Measurements from ENCODE around the gene MCOLN3.
"Not testable (repeated sequence)": the region's sequence is repeated elsewhere in the genome, so short reads cannot be mapped to it uniquely, and the experiment has no call there.

Gene MCOLN3

DNA sequence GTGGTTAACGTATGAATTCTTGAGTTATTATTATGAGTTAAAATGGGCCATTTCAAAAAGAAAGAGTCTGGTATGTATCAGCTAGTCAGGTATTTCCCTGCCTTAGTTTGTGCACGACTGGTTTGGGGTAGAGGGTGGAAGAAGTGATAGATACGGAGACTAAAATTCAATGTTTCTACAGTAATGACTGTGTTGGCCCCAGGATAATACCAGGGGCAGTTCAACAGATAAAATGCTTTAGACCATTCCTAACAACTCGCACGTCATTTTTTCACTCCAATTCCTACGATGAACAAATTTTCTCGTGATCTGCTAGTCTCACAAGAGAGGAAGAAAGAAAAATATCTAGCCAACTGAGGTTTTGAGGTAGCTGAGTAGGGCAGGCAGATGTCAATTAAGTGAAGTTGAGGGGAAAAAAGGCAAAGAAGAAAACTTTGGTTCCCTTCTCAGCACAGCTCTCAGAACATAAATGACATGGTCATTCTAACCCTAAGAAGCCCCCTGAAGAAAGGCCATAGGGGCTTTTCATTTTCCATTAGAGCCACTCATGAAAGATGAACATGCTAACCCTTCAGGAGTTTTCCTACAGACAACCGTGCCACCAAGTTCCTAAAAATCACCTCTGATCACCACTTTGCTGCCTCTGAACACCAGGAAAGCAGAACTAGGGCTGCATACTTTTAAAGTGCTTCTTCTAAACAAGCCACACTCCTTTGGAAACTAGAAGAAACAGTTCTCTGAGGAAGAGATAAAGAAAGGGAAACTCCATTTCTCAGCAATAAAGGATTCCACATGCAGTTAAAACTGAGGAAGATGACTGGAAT, 57.0 kb downstream of the MCOLN3 start:
- no peak for DNase-seq (ENCODE audit: low spot score)

DNA sequence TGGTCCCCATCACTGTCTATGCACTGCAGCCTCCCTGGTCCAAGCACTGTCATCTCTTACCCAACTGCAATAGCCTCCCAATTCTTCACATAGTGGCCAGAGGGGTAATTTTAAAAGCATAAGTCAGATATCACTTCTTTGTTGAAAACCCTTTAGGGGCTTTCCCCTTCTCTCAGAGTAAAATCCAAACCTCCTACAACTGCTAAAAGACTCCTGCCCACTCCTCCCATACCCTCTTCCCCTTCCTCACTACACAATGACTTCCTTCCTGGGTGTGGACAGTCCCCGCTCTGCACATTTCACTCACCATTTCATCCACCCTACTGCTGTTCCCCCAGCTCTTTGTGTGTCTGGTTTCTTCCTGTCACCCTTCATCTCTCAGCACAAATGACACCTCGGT, 59.7 kb downstream of the MCOLN3 start:
- DNase-seq (ENCODE audit: low spot score): no peak

DNA sequence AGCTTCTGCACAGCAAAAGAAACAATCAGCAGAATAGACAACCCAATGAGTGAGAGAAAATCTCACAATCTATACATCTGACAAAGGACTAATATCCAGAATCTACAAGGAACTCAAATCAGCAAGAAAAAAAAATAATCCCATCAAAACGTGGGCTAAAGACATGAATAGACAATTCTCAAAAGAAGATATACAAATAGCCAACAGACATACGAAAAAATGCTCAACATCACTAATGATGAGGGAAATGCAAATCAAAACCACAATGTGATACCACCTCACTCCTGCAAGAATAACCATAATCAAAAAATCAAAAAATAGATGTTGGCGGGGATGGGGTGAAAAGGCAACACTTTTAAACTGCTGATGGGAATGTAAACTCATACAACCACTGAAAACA, 61.7 kb downstream of the MCOLN3 start:
- DNase-seq (ENCODE audit: low spot score): not testable (repeated sequence)

DNA sequence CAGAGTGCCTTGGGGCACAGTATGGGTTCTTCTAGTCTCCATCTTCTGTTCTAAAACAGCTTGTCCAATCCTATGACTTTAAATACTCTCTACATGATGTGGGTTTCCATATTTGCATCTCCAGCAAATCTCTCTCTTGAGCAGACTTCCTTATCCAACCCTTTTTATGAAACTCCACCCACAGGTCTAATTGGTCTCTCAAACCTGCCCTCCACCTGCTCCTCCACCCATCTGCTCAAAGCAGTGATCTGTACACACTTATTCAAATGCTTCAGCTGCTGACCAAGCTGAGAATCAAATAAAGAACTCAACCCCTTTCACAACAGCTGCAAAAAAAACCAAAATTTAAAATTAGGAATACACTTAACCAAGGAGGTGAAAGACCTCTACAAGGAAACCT, 62.9 kb downstream of the MCOLN3 start:
- no peak for DNase-seq (ENCODE audit: low spot score)

DNA sequence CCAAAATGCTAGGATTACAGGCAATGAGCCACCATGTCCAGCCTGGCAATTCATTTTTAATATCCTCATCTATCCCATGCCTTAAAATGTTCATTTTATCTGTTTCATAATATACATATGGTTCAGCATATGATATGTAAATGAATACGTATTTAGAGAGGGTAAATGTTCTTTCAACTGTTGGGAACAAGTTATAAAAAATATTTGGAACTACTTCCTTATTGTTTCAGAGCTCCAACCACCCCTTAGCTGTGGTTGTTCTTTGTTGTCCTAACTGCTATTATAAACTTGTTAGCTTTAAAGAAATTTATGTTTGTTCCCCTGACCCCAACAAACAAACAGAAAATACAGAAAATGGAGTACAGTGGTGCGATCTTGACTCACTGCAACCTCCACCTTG, 65.9 kb downstream of the MCOLN3 start:
- no peak for DNase-seq (ENCODE audit: low spot score)

DNA sequence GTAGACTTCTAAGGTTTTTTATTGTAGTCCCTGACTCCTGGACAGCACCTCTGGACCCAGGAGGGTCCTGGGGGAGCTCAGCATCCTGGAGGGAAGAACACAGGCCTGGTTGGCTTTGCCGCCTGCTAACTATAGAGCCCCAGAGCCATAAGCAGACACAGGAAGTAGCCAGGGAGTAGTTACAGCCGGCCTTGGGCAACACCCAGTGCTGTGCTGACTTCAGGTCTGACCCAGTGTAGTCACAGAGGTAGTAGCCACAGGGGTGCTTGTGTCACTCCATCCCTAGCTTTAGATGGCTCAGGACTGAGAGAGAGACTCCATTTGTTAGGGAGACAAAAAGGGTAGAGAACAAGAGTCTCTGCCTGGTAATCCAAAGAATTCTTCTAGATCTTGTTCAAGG, 73.3 kb downstream of the MCOLN3 start:
- no peak for DNase-seq (ENCODE audit: low spot score)

DNA sequence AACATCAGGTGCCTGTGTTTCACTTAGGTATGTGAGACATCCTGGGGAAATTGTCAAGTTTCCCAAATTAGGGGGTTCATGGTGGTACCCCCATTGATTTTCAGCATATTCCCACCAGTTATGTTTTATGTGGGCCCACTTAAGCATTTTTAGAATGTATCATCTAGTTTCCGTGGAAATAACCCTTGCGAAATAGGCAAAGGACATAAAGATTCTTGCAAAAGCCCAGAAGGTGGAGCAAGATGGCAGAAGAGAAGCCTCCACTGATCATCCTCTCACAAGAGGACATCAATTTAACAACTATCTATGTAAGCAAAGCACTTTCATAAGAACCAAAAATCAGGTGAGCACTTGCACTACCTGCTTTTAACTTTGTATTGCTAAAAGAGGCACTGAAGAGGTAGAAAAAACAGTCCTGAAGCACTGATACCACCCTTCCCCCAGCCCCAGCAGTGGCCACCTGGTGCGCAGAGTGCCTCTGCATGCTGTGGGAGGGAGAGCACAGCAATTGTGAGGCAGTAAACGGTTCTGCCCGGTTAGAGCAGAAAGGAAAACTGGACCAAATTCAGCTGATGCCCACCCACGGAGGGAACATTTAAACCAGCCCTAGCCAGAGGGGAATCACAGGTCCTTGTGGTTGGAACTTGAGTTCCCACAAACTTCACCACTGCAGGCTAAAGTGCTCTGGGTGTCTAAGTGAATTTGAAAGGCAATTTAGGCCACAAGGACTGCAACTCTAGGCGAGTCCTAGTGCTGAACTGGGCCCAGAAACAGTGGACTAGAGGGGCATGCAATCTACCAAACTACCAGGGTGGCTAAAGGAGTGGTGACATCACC, 74.6 kb downstream of the MCOLN3 start:
- no peak for DNase-seq (ENCODE audit: low spot score)

DNA sequence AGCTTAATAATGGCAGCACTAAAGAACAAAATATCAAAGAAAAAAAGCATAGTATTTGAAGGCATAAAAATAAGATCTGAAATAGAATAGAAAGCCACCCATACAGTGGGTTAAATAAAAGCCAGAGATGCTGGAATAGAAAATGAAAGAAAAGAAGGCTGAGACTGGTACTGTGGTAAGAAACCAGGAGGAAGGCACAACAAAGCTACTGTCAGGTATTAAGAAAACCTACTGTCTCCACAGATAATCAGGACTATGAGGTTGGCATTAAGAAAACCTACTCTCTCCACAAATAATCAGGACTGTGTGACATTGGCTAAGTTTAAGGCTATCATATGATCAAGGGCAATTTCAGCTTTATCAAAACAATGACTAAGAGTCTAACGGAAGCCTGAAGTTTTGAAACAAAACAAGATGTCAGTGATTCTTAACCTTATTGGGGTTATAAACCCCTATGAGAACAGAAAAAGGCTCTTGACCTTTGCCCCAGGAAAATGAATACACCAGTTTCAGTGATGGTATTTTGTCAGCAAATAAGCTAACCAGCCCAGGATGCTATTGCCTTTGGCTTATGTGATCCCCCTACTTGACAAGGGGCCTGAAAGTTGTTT, 75.8 kb downstream of the MCOLN3 start:
- no peak for DNase-seq (ENCODE audit: low spot score)

DNA sequence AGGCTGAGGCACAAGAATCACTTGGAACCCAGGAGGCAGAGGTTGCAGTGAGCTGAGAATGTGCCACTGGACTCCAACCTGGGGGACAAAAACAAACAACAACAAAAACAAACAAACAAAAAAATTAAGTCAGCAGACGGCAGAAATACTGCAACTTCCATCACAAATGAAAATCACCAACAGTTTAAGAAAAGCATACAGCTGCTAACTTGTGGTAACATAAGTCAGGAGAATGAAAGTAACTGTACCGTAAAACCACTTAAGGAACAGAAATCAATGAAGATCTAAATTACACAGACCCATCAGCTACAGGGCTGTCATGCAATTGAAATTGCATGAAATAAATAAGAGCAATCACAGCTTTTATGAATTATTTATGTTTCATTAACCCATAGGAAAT, 76.3 kb downstream of the MCOLN3 start:
- DNase-seq (ENCODE audit: low spot score): no peak

DNA sequence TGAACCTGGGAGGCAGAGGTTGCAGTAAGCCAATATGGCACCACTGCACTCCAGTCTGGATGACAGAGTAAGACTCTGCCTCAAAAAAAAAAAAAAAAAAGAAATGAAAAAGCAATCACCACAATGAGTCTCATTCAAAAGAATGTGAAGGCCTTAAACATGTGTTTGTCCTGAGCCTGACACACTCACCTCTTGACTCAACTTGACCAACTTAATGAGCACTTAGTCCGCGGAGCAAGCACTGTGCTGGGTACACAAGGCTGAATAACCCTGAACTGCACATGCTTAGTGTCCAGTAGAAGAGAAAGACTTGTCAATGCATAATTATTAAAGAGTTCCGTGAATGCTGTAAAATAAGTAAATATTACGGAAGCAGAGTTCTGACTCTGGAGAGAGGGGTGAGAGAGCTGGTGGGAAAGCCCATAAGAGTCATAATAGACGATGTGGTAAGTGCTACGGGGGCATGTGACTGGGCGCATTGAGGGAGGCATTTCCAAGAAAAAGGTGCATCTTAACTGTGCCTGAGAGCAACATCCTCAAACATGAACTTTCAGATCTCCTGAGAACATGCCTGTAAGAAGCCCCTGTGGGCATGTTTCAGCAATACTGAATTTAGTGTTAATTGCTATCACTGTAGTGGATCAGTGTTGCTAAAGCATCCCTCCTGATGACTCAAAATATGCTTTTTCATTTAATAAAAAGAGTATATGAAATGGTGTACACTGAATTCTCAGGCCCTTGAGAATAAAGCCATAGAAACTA, 78.6 kb downstream of the MCOLN3 start:
- no peak for DNase-seq (ENCODE audit: low spot score)

DNA sequence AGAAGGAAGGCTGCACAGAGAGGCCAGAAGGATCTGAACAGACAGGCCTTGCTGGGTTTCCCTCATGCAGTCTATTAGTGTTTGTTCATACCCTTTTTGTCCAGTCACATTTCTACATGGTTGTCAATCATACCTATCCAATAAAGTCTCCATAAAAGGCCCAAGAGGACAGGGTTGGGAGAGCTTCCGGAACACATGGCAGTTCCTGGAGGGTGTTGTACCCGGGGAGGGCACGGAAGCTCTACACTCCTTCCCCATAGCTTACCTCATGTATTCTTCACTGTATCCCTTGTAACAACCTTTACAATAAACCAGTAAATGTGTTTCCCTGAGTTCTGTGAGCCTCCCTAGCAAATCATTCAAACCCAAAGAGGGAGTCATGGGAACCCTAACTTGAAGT, 79.4 kb downstream of the MCOLN3 start:
- DNase-seq (ENCODE audit: low spot score): no peak

DNA sequence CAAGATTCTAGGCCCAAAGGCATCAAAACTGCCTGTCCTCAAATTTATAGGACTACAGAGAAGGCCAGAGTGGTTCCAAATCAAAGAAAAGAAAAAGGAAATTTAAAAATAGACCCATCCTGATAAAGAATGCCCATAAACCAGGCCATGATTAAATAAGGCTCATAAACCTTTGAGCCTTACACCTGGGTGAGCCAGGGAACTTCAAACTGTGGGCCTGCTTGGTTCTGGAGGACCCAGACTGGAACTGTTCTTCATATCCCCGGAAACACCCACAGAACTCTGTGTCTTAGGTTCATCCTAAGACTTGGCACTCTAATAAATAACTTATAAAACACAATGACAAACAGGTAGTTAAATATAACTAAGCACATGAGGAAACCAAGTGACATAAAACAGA, 80.2 kb downstream of the MCOLN3 start:
- DNase-seq (ENCODE audit: low spot score): no peak
